Epithelial cell of proximal tubule (primary cell): ENCODE data around the gene SNCG. TPM values are rescaled to one million over a fixed set of nuclear protein-coding genes. Genes with fewer than 3 reads are reported as not detected.

Experiments used
- DNase-seq: peaks from one replicate; pipeline ENCODE4 v3.0.0-alpha.2; 2011; ENCODE audit warnings: low read depth
- H3K4me3 ChIP-seq: 2 replicates; pipeline ENCODE4 v1.5.1; 2011; ENCODE audit warnings: low read depth, mild to moderate bottlenecking, low read length
- total RNA-seq: library from RNA; depleted of rRNA; stranded (reverse); fragments of >200 nt; gene quantifications from 2 replicates; pipeline ENCODE4 v1.2.3, GENCODE V29; 2015
- TF ChIP-seq, protein P1 (sequence below): conservative IDR thresholded peaks from 2 replicates; pipeline ENCODE4 v1.5.1; 2012; ENCODE audit warnings: low read depth, mild to moderate bottlenecking, low read length

SNCG gene
- 3.1 and 30.0 TPM in 2 replicates for total RNA-seq

DNA sequence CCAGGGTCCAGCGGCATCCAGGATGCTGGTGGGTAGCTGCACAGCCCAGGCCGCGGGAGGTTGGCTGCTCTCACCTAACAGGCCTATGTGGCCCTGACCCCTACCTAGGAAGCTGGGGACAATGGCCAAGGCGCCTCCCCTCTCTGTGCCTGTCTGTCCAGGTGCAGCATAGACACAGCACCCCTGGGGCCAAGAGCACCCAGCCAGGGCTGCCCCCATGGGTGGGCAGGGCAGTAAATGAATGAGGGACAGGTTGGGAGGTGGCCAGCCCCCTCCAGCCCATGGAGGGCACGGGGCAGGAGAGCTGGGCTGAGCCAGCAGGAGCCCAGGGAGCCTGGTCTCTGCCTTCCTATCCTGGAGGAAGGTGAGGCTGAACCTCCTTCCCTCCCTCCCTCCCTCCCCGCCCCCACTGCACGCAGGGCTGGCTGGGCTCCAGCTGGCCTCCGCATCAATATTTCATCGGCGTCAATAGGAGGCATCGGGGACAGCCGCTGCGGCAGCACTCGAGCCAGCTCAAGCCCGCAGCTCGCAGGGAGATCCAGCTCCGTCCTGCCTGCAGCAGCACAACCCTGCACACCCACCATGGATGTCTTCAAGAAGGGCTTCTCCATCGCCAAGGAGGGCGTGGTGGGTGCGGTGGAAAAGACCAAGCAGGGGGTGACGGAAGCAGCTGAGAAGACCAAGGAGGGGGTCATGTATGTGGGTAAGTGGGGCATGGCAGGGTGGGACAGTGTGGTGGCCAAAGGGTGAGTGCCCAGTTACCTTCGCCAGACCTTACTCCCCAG lies at the start of gene SNCG:
Gene SNCG, plus strand, starts transcription at position 484 of the 785 bp plus-strand sequence. Its CDS starts 99 bp downstream, at position 583.
- DNase-seq: no peak
- TF ChIP-seq, protein P1, sequence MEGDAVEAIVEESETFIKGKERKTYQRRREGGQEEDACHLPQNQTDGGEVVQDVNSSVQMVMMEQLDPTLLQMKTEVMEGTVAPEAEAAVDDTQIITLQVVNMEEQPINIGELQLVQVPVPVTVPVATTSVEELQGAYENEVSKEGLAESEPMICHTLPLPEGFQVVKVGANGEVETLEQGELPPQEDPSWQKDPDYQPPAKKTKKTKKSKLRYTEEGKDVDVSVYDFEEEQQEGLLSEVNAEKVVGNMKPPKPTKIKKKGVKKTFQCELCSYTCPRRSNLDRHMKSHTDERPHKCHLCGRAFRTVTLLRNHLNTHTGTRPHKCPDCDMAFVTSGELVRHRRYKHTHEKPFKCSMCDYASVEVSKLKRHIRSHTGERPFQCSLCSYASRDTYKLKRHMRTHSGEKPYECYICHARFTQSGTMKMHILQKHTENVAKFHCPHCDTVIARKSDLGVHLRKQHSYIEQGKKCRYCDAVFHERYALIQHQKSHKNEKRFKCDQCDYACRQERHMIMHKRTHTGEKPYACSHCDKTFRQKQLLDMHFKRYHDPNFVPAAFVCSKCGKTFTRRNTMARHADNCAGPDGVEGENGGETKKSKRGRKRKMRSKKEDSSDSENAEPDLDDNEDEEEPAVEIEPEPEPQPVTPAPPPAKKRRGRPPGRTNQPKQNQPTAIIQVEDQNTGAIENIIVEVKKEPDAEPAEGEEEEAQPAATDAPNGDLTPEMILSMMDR: no peak
- H3K4me3 ChIP-seq: no peak within 1 kb of the TSS

DNA sequence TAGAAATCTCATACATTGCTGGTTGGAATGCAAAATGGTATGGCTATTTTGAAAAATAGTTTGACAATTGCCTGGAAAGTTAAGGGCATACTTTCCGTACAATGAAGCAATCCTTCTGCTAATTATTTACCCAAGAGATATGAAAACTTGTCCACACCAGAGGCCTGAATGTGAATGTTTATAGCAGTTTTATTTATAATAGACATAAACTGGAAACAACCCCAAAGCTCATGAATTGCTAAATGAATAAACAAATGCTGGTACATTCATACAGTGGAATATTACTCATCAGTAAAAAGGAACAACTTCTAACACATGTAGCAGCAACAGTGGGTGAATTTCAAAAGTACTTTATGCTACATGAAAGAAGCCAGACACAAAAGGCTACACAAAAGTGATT lies 43.7 kb upstream of the SNCG start:
- no peak for DNase-seq
- TF ChIP-seq, protein P1: no peak

DNA sequence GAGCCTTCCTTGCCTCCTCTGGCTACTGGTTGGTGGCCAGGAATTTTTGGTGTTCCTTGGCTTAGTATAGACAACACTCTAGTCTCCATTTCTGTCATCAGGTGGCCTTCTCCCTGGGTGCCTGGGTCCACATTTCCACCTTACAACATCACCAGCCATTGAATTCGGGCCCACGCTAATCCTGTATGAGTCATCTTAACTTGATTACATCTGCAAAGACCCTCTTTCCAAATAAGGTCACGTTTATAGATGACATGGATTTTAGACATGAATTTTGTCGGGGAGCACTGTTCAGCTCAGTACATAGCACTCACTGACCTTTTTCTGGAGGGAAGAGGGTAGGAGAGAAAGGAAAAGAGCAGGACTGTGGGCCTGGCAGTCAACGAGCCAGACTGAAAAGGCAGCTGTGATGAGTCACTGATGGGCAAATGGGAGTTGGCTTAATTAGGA lies 40.4 kb upstream of the SNCG start:
- no peak for DNase-seq
- TF ChIP-seq, protein P1: no peak
- no peak overlapping the region for H3K4me3 ChIP-seq

More for the DNA sequence above, 43.7 kb upstream of the SNCG start:
- no peak overlapping the region for H3K4me3 ChIP-seq

DNA sequence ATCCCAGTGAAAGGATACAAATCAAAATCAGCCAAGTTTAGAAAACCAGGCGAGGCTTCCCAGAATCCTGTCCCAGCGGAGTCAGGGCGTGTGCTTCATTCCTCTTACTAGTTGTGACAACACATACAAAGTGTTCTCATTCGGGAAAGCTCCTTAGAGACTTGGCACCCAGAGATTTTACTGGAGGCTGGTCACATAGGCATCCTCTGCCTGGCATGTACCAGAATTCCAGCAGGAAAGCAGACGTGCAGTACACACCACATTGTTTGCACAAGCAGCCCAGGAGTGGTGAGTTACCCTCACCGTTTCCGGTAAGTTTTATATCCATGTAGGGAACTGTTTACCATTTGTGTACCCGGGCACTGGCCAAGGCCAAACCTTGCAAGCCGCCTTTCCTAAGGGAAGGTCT lies 35.8 kb upstream of the SNCG start:
- no peak for DNase-seq
- H3K4me3 ChIP-seq: no peak overlapping the region

DNA sequence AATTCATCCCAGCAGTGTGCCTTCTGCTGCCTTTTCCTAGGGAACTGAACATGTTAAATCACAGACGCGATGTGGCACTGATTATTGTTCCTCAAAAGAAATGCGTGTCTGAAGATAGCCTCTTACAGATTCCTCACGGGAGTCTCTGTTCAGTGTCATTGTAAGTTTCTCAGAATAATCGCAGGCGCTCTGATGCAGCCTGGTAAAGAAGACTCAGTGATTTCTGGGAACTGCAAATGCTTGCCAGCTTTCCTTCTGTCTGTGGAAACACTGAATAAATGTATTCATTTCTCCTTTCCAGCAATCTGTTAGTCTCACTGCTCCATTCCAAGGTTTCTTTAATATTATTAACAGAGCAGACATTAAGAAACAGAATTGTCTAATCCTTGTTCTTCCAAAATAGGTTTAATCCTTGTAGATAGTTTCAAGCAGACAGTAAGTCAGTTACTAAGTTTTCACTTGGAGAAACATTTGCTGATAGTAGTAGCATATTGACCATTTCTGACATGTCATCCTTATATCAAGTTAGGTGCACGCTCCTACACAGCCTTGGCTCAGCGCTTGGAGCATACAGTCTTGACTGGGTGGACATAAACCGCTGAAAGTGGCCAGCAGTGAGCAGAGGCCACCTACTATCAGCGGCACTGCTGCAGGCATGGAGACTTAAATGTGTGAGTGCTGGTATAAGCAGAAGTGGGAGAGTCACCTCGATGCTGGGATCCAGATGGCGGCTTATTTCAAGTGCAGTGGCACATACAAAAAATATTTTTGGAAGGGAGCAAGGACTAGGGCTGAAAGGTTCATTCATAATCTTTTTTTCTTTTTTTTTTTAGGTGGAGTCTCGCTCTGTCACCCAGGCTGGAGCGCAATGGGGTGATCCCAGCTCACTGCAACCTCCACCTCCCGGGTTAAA lies 28.7 kb upstream of the SNCG start:
- no peak overlapping the region for H3K4me3 ChIP-seq
- TF ChIP-seq, protein P1: no peak
- DNase-seq: no peak

More for the DNA sequence above, 35.8 kb upstream of the SNCG start:
- TF ChIP-seq, protein P1: no peak

DNA sequence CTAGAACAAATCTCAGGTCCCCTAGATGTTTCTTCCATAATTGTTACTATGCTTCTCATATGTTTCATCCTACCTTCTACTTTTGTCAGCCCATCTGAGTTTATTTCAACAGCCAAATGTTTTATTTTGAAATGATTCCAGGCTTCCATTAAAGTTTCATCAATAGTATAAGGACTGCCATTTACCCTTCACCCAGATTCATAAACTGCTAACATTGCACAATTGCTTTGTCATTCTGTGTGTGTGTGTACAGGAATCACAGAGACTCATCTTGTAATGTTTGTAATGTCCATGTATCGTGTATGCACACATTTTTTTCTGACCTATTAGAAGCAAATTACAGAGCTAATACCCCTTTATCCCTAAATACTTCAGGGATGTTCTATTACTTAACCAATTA lies 26.5 kb upstream of the SNCG start:
- TF ChIP-seq, protein P1: no peak
- no peak for DNase-seq
- H3K4me3 ChIP-seq: no peak overlapping the region
